ENCODE measurements around the gene KRTAP12-1.

Gene KRTAP12-1

DNA sequence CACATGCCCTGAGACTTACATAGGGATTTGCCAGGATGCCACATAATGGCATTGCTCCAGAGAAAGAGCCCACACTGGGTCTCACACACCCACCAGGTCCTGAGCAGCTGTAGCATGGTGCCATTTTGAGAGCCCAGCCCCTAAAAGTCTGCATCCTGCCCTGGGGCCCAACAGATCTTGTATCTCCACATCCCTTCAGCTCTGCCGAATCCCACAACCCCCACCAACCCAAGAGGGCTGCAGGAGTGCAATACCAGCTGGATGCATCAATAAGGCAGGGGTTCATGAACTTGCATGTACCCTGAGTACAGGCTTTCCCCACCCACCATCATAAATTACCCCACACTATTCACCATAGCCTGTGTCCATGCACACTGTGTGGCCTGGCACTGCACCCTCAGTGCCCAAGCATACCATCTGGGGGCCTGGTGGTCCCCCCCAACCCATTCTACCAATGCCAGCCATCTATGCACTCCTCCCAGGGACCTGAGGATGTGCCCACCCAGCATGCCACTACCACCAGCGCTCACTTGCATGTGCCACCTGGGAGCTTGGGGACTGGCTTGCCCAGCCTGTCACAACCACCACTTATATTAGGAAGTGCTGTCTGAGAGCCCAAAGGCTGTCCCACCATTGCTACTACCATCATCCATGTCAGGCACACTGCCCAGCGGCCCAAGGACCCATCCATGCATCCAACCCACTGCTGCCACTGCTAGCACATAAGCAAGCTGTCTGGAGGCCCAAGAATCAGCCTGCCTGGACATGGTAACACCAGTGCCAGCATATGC lies 11.1 kb downstream of the KRTAP12-1 start:
- TF ChIP-seq, protein P1, sequence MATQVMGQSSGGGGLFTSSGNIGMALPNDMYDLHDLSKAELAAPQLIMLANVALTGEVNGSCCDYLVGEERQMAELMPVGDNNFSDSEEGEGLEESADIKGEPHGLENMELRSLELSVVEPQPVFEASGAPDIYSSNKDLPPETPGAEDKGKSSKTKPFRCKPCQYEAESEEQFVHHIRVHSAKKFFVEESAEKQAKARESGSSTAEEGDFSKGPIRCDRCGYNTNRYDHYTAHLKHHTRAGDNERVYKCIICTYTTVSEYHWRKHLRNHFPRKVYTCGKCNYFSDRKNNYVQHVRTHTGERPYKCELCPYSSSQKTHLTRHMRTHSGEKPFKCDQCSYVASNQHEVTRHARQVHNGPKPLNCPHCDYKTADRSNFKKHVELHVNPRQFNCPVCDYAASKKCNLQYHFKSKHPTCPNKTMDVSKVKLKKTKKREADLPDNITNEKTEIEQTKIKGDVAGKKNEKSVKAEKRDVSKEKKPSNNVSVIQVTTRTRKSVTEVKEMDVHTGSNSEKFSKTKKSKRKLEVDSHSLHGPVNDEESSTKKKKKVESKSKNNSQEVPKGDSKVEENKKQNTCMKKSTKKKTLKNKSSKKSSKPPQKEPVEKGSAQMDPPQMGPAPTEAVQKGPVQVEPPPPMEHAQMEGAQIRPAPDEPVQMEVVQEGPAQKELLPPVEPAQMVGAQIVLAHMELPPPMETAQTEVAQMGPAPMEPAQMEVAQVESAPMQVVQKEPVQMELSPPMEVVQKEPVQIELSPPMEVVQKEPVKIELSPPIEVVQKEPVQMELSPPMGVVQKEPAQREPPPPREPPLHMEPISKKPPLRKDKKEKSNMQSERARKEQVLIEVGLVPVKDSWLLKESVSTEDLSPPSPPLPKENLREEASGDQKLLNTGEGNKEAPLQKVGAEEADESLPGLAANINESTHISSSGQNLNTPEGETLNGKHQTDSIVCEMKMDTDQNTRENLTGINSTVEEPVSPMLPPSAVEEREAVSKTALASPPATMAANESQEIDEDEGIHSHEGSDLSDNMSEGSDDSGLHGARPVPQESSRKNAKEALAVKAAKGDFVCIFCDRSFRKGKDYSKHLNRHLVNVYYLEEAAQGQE (IDR thresholded peaks at IDR 0.05; ENCODE audit: low read depth), result no peak
- TF ChIP-seq, protein P2, sequence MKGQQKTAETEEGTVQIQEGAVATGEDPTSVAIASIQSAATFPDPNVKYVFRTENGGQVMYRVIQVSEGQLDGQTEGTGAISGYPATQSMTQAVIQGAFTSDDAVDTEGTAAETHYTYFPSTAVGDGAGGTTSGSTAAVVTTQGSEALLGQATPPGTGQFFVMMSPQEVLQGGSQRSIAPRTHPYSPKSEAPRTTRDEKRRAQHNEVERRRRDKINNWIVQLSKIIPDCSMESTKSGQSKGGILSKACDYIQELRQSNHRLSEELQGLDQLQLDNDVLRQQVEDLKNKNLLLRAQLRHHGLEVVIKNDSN (IDR thresholded peaks at IDR 0.05), result no peak
- TF ChIP-seq RAD21 (IDR thresholded peaks at IDR 0.05; ENCODE audit: low read depth) (no peak), TCF12 (IDR thresholded peaks at IDR 0.05; ENCODE audit: low read depth) (no peak), YY1 (IDR thresholded peaks at IDR 0.05; ENCODE audit: low read depth) (no peak), TAF1 (IDR thresholded peaks at IDR 0.05; ENCODE audit: low read depth) (no peak), EP300 (IDR thresholded peaks at IDR 0.05; ENCODE audit: borderline replicate concordance) (no peak), NFIC (IDR thresholded peaks at IDR 0.05) (no peak), CEBPB (IDR thresholded peaks at IDR 0.05) (no peak), ZBTB7A (IDR thresholded peaks at IDR 0.05; ENCODE audit: low read depth) (no peak), FOXM1 (IDR thresholded peaks at IDR 0.05; ENCODE audit: borderline replicate concordance, low read depth) (no peak), EGR1 (IDR thresholded peaks at IDR 0.05) (no peak)
- TF ChIP-seq, protein P3, sequence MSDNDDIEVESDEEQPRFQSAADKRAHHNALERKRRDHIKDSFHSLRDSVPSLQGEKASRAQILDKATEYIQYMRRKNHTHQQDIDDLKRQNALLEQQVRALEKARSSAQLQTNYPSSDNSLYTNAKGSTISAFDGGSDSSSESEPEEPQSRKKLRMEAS (IDR thresholded peaks at IDR 0.05), result no peak

DNA sequence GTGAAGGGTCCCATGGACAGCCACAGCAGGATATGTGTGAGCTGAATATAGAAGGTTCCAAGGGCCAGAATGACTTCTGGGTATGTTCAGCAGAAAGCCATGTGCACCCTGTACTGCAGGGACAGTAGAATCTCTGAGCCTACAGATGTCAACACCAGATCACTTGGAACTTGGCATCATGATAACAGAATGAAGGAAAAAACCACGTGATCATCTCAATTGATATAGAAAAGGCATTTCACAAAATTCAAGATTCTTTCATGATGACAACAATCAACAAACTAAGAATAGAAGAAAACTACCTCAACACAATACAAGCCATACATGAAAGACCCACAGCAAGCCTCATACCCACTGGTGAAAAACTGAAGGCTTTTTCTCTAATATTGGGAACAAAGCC lies 14.4 kb downstream of the KRTAP12-1 start:
- TF ChIP-seq RAD21 (IDR thresholded peaks at IDR 0.05; ENCODE audit: low read depth) (no peak), ZBTB7A (IDR thresholded peaks at IDR 0.05; ENCODE audit: low read depth) (no peak), EP300 (IDR thresholded peaks at IDR 0.05; ENCODE audit: borderline replicate concordance) (no peak), YY1 (IDR thresholded peaks at IDR 0.05; ENCODE audit: low read depth) (no peak), EGR1 (IDR thresholded peaks at IDR 0.05) (no peak), TCF12 (IDR thresholded peaks at IDR 0.05; ENCODE audit: low read depth) (no peak), TAF1 (IDR thresholded peaks at IDR 0.05; ENCODE audit: low read depth) (no peak), FOXM1 (IDR thresholded peaks at IDR 0.05; ENCODE audit: borderline replicate concordance, low read depth) (no peak), CEBPB (IDR thresholded peaks at IDR 0.05) (no peak)
- TF ChIP-seq, protein P3 (IDR thresholded peaks at IDR 0.05), result no peak
- TF ChIP-seq, protein P2 (IDR thresholded peaks at IDR 0.05), result no peak
- TF ChIP-seq, protein P1 (IDR thresholded peaks at IDR 0.05; ENCODE audit: low read depth), result no peak

DNA sequence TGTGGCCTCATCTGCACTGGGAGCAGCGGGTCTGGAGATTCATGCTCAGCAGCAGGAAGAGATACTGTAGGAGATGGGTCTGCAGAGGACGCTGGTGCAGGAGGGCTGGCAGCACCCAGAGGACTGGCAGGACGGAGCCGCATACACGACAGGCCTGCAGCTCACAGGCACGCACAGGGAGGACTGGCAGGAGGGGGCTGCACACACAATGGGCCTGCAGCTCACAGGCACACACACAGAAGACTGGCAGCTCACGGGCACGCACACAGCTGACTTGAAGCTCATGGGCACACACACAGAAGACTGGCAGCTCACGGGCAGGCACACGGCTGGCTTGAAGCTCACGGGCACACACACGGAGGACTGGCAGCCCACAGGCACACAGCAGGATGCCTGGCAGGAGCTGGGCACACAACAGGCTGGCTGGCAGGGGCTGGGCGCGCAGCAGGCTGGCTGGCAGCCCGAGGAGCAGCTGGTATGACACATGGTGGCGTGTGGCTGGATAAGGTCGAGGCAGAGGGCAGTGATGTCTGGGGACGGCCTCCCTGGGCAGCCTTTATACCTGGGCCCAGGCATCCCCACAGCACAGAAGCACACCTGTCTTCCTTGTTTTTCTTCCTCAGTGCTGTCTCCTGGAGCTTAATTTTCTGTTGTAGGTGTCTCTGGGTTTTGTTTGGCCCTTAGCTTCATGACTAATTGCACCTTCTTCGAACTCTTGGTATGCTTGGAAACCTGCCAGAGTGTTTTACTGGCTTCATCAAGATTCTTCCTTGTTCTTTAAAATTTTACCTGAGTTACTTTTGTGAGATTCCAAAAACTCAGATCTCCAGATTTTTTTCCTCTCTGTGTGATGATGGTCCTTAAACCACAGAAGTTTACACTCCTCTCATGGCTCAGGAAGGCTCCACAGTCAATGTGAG lies 15.3 kb downstream of the KRTAP12-1 start, which contains the start of gene KRTAP12-2:
Gene KRTAP12-2, minus strand, starts transcription at position 527 of the 920 bp plus-strand sequence. Its CDS starts 41 bp downstream, at position 486.
- TF ChIP-seq EP300 (IDR thresholded peaks at IDR 0.05; ENCODE audit: borderline replicate concordance) (no peak), YY1 (IDR thresholded peaks at IDR 0.05; ENCODE audit: low read depth) (no peak), TAF1 (IDR thresholded peaks at IDR 0.05; ENCODE audit: low read depth) (no peak), ZBTB7A (IDR thresholded peaks at IDR 0.05; ENCODE audit: low read depth) (no peak), TEAD4 (IDR thresholded peaks at IDR 0.05) (no peak), FOXM1 (IDR thresholded peaks at IDR 0.05; ENCODE audit: borderline replicate concordance, low read depth) (no peak), CEBPB (IDR thresholded peaks at IDR 0.05) (no peak), EGR1 (IDR thresholded peaks at IDR 0.05) (no peak)
- TF ChIP-seq, protein P1 (IDR thresholded peaks at IDR 0.05; ENCODE audit: low read depth), result no peak

Measured in Ishikawa (cell line).